Measurements from ENCODE around the gene EVI5L.

Gene EVI5L

GRCh38 chr19:7894612-7895309 lies 64.7 kb downstream of the EVI5L start:
- DNase-seq (ENCODE audit: low read depth, low spot score): no peak

- DNase-seq (ENCODE audit: low read depth, low spot score): no peak
Measured at GRCh38 chr19:7895565-7895964, 65.5 kb downstream of the EVI5L start.

DNA sequence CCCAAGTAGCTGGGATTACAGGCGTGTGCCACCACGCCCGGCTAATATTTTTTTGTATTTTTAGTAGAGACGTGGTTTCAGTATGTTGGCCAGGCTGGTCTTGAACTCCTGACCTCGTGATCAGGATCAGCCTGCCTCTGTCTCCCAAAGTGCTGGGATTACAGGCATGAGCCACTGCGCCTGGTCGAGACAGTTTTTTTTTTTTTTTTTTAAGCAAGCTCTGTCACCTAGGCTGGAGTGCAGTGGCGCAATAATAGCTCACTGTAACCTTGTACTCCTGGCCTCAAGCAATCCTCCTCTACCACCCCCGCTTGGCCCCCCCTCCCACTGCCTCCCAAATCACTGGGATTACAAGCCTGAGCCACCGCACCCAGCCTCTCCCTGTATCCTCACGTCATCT lies 67.3 kb downstream of the EVI5L start:
- no peak for DNase-seq (ENCODE audit: low read depth, low spot score)

DNA sequence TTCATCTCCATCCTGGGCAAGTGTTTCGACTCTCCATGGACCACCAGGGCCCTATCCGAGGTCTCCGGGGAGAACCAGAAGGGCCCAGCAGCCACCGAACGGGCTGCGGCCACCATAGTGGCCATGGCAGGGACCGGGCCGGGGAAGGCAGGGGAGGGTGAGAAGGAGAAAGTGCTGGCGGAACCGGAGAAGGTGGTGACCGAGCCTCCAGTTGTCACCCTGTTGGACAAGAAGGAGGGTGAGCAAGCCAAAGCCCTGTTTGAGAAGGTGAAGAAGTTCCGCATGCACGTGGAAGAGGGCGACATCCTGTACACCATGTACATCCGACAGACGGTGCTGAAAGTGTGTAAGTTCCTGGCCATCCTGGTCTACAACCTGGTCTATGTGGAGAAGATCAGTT lies 68.9 kb downstream of the EVI5L start:
- DNase-seq (ENCODE audit: low read depth, low spot score): no peak

- no peak for DNase-seq (ENCODE audit: low read depth, low spot score)
Measured at GRCh38 chr19:7899751-7900378, 69.8 kb downstream of the EVI5L start.

DNA sequence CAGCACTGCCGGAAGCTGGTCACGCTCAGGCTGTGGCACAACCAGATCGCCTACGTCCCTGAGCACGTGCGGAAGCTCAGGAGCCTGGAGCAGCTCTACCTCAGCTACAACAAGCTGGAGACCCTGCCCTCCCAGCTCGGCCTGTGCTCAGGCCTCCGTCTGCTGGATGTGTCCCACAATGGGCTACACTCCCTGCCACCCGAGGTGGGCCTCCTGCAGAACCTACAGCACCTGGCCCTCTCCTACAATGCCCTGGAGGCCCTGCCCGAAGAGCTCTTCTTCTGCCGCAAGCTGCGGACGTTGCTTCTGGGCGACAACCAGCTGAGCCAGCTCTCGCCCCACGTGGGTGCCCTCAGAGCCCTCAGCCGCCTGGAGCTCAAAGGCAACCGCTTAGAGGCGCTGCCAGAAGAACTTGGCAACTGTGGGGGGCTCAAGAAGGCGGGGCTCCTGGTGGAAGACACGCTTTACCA lies 70.4 kb downstream of the EVI5L start:
- no peak for DNase-seq (ENCODE audit: low read depth, low spot score)

DNA sequence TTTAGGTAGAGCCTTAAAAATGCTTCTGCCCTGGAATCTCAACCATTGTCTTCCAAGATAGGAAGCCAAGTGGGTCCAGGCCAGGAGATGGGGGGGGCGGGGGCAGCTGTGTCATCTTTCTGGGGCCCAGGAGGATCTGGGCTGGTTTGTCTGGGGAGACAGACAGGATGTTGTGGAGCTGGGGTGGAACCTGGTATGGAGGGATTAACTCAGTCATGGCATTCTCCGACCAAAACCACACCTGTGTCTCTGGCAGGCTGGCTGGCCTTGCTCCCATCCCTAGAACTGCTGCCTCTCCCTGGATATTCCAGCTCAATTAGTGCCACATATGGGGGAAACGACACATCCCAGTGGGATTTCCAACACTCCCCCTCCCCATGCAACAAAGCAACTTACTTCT lies 70.9 kb downstream of the EVI5L start:
- DNase-seq (ENCODE audit: low read depth, low spot score): no peak

DNA sequence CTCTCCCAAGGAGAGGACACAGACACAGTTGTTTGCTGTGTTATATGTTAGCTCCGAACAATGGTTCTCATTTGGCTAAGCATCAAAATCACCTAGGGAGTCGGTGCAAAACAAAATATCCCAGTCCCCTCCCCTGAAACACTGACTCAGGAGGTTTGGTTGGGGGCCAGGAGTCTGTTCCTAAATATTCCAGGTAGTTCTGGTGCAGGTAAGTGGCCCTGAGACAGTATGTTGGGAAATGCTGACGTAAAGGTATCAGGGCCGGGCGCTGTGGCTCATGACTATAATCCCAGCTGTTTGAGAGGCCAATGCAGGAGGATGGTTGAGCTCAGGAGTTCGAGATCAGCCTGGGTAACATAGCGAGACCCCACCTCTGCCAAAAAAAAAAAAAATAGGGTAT lies 71.3 kb downstream of the EVI5L start:
- DNase-seq (ENCODE audit: low read depth, low spot score): no peak

DNA sequence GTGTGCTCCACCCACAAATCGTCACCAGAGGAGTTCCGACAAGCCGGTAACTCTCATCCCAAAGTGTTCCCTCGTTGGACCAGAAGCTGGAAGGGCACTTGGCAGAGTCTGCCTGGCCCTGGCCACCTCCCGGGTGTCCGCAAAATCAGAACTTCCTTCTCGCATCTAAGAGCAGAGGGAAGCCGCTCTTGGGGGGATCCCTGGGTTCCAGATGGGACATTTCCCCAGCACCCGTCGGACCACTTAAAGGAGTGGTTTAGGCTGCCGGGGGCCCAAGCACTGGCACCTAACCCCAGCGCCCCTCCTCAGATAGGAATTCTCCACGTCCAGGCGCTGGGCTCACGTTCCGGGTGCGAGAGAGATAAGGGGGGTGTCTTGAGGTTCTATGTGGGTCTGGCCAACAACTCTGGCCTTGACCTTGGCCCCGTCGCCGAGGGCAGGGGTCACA lies 72.8 kb downstream of the EVI5L start:
- DNase-seq (ENCODE audit: low read depth, low spot score): no peak

DNA sequence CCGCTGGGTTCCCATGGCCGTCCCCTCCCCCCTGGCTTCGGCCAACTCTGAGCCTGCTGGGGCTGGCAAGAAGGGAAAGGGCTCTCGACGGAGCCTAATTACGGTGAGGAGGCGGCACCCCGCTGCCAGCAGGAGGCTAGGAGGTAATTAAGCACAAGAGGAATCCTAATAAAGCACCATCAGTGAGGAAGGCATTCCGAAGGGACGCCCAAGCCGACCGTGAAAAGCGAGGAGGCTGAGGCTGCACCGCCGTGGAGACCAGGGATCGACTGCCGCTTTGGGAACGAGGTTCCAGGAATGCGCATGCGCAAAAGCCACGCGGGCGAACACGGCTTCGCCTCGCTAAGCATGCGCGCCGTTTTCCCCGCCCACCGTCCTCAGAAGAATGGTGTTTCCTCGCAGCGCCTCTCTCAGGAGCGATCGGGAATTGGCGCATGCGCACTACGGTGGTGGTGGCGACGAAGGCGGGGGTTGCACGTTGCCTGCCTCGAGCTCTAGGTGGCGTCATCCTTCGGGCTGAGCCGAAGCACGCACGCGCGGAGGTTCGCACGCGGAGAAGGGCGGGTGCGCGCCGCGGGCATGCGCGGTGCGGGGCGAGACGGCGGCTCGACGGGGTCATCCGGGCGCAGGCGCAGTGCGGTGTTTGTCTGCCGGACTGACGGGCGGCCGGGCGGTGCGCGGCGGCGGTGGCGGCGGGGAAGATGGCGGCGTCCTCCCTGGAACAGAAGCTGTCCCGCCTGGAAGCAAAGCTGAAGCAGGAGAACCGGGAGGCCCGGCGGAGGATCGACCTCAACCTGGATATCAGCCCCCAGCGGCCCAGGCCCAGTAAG lies 73.4 kb downstream of the EVI5L start, which contains the start of gene MAP2K7:
MAP2K7 (plus strand) TSS at position 634 of the 830 bp plus-strand sequence; CDS start at position 702, 68 bp downstream.
- DNase-seq (ENCODE audit: low read depth, low spot score): peak; percentile 95

- DNase-seq (ENCODE audit: low read depth, low spot score): no peak
Measured at GRCh38 chr19:7904074-7905020, 74.3 kb downstream of the EVI5L start.

DNA sequence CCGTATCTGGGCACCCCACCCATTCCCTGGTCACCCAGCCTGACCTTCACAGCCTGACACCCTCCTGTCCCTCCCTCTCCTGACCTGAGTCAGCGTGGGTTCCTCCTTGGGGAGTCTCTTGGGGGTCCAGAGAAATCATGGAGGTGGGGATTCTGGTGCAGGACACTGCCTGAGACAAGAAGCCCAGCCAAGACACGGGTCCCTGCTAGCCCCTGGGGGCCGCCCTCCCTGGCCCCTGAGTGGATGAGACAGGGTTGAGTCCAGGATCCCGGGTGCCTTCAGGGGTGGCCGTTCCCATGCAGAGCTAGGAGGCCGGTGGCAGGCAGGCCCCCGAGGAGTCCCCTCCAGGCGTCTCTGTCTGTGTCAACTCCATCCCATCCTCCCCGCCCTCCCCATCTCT lies 75.2 kb downstream of the EVI5L start:
- DNase-seq (ENCODE audit: low read depth, low spot score): no peak

- DNase-seq (ENCODE audit: low read depth, low spot score): no peak
Measured at GRCh38 chr19:7905859-7906258, 75.8 kb downstream of the EVI5L start.

GRCh38 chr19:7907122-7907521 lies 77.1 kb downstream of the EVI5L start:
- no peak for DNase-seq (ENCODE audit: low read depth, low spot score)

- no peak for DNase-seq (ENCODE audit: low read depth, low spot score)
Measured at GRCh38 chr19:7907544-7907943, 77.5 kb downstream of the EVI5L start.

DNA sequence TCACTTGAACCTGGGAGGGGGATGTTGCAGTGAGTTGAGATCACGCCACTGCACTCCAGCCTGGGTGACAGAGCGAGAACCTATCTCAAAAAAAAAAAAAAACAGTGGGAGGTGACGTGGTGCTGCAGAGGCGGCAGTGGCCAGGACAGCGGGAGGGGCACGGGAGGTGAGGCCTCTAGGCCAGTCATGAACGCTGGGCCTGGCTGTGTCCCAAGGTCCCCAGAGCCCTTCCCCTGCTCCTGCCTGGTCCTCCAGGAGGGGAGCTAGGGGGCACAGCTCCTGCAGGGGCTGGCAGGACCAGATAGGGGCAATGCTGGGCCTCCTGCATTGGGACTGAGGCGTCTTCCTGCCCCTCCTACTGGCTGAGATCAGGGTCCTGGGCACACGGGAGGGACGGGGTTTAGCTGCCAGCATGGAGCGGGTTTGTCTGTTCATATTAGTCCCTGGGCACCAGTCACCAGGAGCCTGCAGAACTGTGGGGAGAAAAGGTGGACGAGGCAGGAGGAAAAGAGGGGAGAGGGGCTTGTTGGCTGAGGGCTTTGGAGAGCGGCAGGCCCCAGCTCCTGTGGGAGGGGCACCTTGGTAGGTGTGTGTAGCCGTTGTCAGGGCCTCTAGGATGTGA lies 78.2 kb downstream of the EVI5L start:
- no peak for DNase-seq (ENCODE audit: low read depth, low spot score)

GRCh38 chr19:7908742-7909461 lies 78.9 kb downstream of the EVI5L start:
- DNase-seq (ENCODE audit: low read depth, low spot score): no peak

DNA sequence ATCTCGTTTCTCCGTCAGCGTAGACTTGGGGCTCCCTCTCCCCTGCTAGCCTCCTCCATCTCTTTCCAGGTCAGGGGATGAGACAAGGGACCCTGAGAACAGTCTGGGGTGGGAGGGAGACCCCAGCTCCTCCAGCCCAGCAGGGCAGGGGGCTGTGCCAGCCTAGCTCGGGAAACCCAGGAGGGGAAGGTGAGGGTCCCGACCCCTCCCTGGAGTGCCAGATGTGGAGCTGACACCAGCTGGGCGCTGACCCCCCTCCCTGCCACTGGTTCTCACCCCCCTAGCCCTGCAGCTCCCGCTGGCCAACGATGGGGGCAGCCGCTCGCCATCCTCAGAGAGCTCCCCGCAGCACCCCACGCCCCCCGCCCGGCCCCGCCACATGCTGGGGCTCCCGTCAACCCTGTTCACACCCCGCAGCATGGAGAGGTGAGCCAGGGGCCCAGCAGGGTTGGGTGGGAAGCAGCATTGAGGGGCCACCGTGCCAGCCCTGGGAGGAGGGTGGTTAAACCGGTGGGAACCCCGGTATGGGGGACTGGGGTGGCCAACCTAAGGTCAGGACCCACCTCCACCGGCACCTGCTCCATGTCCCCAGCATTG lies 79.6 kb downstream of the EVI5L start:
- DNase-seq (ENCODE audit: low read depth, low spot score): no peak

DNA sequence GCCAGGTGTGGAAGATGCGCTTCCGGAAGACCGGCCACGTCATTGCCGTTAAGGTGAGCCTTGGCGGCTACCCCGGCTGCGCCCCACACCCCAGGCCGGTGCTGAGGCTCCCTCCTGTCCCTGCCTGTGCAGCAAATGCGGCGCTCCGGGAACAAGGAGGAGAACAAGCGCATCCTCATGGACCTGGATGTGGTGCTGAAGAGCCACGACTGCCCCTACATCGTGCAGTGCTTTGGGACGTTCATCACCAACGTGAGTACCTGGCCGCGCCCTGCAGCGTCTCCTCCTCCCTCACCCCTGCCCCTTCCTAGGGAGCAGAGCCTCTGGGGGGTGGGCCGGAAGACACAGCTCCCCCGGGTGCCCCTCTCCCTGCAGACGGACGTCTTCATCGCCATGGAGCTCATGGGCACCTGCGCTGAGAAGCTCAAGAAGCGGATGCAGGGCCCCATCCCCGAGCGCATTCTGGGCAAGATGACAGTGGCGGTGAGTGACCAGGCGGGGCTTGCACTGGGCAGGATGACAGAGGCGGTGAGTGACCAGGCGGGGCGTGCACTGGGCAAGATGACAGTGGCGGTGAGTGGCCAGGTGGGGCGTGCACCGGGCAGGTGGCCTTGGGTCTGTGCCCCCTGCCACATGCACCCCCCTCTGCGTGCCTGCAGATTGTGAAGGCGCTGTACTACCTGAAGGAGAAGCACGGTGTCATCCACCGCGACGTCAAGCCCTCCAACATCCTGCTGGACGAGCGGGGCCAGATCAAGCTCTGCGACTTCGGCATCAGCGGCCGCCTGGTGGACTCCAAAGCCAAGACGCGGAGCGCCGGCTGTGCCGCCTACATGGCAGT lies 80.5 kb downstream of the EVI5L start:
- no peak for DNase-seq (ENCODE audit: low read depth, low spot score)

All from iPS DF 19.7 (cell line).